ENCODE results near the gene TBC1D10A. TPM values are rescaled to one million over a fixed set of nuclear protein-coding genes. Genes with fewer than 3 reads are reported as not detected.

TBC1D10A gene
- total and polyA plus RNA-seq, 2 experiments from 2014 or later = 15.7 to 39.9 TPM

DNA sequence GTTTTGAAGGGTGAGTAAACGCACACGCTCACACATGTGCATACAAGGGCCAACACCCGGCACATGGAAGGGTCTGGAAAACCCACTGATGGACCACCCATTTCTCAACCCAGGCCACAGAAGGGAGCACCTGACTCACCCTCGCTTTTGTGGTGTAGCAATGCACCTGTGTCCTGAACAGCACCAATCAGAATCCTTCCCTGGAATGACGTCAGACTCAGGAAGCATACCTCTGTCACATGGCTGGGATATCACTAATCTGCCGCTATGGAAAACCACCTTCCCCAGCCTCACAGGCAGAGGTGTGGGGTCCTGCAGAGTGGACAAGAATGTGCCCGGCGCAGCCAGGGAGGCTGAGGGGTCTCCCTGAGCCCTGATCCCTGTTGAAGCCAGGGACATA, 51.1 kb downstream of the TBC1D10A start:
- no peak for DNase-seq (ENCODE audit: low spot score)

DNA sequence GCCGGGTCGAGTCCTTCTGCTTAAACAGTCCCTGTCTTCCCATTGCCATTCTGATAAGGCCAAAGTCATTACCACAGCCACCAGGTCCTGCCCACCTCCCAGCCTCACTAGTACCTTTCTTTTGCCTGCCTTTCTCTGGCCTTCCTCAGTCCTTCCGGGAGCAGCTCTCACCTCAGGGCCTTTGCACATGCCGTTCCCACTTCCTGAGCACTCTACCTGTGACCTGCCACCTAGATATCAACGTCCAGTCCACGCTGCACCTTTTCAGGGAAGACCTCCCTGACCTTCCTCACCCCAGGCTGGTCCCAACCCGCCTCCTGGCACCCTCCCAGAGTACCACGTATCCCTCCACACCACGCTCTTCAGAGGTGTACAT, 52.3 kb downstream of the TBC1D10A start:
- DNase-seq (ENCODE audit: low spot score) = no peak
- no peaks in the 10 kb centered on the region for H3K27me3 ChIP-seq
- no peak overlapping the region for H3K27ac ChIP-seq
- H4K20me1 ChIP-seq (ENCODE audit: insufficient read depth, poor library complexity, severe bottlenecking) = no peaks in the 10 kb centered on the region
- H3K4me3 ChIP-seq = no peak overlapping the region
- no peaks in the 10 kb centered on the region for H3K9me3 ChIP-seq (ENCODE audit: low read depth)
- H3K4me1 ChIP-seq (ENCODE audit: insufficient read depth) = peaks cover 7% of the 10 kb centered on the region
- H3K79me2 ChIP-seq = no peaks in the 10 kb centered on the region
- TF ChIP-seq EZH2phosphoT487 (IDR thresholded peaks at IDR 0.05; ENCODE audit: low read depth, severe bottlenecking, unreplicated experiment) (no peak), EZH2 (IDR thresholded peaks at IDR 0.05; ENCODE audit: borderline replicate concordance) (no peak)
- TF ChIP-seq, protein P1, sequence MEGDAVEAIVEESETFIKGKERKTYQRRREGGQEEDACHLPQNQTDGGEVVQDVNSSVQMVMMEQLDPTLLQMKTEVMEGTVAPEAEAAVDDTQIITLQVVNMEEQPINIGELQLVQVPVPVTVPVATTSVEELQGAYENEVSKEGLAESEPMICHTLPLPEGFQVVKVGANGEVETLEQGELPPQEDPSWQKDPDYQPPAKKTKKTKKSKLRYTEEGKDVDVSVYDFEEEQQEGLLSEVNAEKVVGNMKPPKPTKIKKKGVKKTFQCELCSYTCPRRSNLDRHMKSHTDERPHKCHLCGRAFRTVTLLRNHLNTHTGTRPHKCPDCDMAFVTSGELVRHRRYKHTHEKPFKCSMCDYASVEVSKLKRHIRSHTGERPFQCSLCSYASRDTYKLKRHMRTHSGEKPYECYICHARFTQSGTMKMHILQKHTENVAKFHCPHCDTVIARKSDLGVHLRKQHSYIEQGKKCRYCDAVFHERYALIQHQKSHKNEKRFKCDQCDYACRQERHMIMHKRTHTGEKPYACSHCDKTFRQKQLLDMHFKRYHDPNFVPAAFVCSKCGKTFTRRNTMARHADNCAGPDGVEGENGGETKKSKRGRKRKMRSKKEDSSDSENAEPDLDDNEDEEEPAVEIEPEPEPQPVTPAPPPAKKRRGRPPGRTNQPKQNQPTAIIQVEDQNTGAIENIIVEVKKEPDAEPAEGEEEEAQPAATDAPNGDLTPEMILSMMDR (IDR thresholded peaks at IDR 0.05; ENCODE audit: poor library complexity) = no peak
- no peak overlapping the region for H2AFZ ChIP-seq
- 93% methylated on average over 9 of the region's 9 CpGs for WGBS (ENCODE audit: low lambda C conversion rate, missing lambda C conversion rate)
- no peaks in the 10 kb centered on the region for H3K36me3 ChIP-seq (replicated peaks; ENCODE audit: insufficient read depth, low read depth)
- no peak overlapping the region for H3K4me2 ChIP-seq
- no peaks in the 10 kb centered on the region for H3K9me2 ChIP-seq (replicated peaks; ENCODE audit: insufficient read depth)

More for the DNA sequence above, 51.1 kb downstream of the TBC1D10A start:
- Histone ChIP-seq H4K20me1 (ENCODE audit: insufficient read depth, poor library complexity, severe bottlenecking) (no peaks in the 10 kb centered on the region), H3K4me1 (ENCODE audit: insufficient read depth) (peaks cover 7% of the 10 kb centered on the region), H3K9me3 (ENCODE audit: low read depth) (no peaks in the 10 kb centered on the region), H3K4me3 (no peak overlapping the region), H2AFZ (no peak overlapping the region), H3K79me2 (no peaks in the 10 kb centered on the region), H3K27me3 (no peaks in the 10 kb centered on the region), H3K9me2 (replicated peaks; ENCODE audit: insufficient read depth) (no peaks in the 10 kb centered on the region), H3K27ac (no peak overlapping the region), H3K36me3 (replicated peaks; ENCODE audit: insufficient read depth, low read depth) (no peaks in the 10 kb centered on the region), H3K4me2 (no peak overlapping the region)
- WGBS (ENCODE audit: low lambda C conversion rate, missing lambda C conversion rate) = 70% methylated on average over 8 of the region's 8 CpGs
- TF ChIP-seq EZH2 (IDR thresholded peaks at IDR 0.05; ENCODE audit: borderline replicate concordance) (no peak), EZH2phosphoT487 (IDR thresholded peaks at IDR 0.05; ENCODE audit: low read depth, severe bottlenecking, unreplicated experiment) (no peak)
- TF ChIP-seq, protein P1 (IDR thresholded peaks at IDR 0.05; ENCODE audit: poor library complexity) = no peak

DNA sequence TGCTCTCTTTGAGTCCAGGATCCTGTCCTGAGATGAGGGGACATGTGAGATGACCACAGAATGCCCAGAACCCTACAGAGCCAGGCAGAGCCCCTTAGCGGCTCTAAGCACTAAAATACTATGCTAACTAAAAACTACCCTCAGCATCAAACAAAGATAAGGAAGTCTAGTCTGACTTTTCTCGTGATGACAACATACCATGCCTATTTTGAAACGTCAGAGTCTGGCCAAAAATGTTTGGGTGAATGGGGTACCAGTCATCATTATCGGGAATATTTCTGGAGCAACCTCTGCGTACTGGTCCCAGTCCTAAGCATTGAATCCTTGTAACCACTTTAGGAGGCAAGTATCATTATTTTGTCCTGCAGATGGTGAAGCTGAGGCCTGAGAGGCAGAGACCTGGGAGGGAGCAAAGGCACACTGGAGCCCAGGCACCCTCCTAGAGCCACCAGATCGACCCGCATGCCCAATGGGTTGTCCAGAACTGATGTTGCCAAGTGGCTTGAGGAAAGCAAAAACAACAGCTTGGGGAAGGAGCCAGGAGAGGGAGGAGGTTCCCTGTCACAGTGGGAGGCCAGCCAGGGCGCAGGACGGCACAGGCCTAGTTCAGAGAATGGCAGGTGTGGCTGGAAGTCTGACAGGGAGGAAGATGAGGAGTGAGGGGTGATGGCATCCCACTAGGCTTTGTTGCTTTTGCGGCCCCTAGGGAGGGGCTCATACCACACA, 52.9 kb downstream of the TBC1D10A start:
- no peak overlapping the region for H2AFZ ChIP-seq
- TF ChIP-seq, protein P1 (IDR thresholded peaks at IDR 0.05; ENCODE audit: poor library complexity) = no peak
- TF ChIP-seq EZH2 (IDR thresholded peaks at IDR 0.05; ENCODE audit: borderline replicate concordance) (no peak), EZH2phosphoT487 (IDR thresholded peaks at IDR 0.05; ENCODE audit: low read depth, severe bottlenecking, unreplicated experiment) (no peak)

More for the DNA sequence above, 52.9 kb downstream of the TBC1D10A start:
- no peaks in the 10 kb centered on the region for H3K9me2 ChIP-seq (replicated peaks; ENCODE audit: insufficient read depth)
- no peaks in the 10 kb centered on the region for H3K27me3 ChIP-seq
- no peaks in the 10 kb centered on the region for H4K20me1 ChIP-seq (ENCODE audit: insufficient read depth, poor library complexity, severe bottlenecking)
- H3K27ac ChIP-seq = no peak overlapping the region
- no peak overlapping the region for H3K4me3 ChIP-seq
- no peaks in the 10 kb centered on the region for H3K79me2 ChIP-seq
- 65% methylated on average over 10 of the region's 10 CpGs for WGBS (ENCODE audit: low lambda C conversion rate, missing lambda C conversion rate)
- no peaks in the 10 kb centered on the region for H3K9me3 ChIP-seq (ENCODE audit: low read depth)
- no peaks in the 10 kb centered on the region for H3K36me3 ChIP-seq (replicated peaks; ENCODE audit: insufficient read depth, low read depth)
- no peak for DNase-seq (ENCODE audit: low spot score)
- H3K4me1 ChIP-seq (ENCODE audit: insufficient read depth) = peaks cover 7% of the 10 kb centered on the region
- no peak overlapping the region for H3K4me2 ChIP-seq
